Measurements from ENCODE around the gene DPP10.
A peak's percentile ranks its signal among the peaks of the same experiment; 100 is the strongest.

Gene DPP10

DNA sequence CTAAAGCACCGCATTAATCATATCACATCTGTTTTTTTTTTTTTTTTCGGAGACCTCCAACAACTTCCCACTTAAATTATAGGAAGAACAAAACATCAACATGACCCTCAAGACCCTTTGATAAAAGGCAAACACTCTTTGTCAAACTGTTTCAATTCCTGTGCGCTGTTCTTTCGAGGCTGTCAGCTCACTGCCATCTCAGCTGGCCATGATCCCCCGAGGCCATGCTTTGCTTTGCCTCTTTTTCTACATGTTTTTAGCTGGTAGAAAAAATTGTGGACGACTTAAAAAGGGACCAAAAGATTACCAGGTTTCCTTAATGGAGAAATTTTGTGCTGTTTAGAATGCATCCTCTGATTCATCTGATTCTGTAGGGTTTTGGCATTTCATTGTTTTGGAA, 138.2 kb downstream of the DPP10 start:
- no peak for FAIRE-seq
- no peak for DNase-seq (ENCODE audit: low spot score)

DNA sequence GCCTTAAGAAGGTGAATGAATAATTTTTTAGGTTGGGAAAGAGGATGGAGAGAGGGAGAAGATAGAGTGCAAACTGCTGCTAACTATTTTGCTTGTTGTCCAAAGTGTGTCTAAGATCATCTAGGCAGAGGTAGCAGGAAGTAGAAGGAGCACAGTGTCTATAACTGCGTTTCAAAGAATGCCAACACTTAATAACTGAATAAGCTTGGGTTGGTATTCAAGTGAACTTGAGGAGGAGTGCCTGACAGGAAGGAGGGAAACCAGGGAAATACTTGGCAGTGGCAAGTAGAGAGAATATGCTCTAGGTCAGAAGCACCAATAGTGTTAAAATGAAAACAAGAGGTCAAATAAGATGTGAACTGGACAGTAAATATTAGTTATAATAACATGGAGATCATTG, 155.9 kb downstream of the DPP10 start:
- FAIRE-seq (no peak), DNase-seq (ENCODE audit: low spot score) (no peak)

DNA sequence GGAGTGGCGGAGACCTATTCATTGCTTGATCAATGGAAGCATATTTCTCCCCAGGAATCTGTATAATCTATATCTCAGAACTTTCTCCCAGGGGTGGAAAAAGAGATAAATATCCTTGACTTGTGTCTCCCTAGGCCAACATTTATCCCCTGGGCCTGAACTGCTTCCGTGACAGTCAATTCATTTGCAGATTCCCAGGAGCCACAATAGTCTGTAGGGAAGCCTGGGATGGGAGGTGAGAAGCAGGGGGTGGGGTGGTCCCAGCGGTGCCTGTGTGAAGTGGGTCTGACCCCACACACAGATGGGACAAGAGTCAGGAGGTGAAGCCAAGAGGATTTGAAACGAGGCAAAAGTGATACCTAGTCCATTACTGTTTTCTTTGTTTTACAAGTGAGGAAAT, 166.8 kb downstream of the DPP10 start:
- FAIRE-seq: no peak
- no peak for DNase-seq (ENCODE audit: low spot score)

DNA sequence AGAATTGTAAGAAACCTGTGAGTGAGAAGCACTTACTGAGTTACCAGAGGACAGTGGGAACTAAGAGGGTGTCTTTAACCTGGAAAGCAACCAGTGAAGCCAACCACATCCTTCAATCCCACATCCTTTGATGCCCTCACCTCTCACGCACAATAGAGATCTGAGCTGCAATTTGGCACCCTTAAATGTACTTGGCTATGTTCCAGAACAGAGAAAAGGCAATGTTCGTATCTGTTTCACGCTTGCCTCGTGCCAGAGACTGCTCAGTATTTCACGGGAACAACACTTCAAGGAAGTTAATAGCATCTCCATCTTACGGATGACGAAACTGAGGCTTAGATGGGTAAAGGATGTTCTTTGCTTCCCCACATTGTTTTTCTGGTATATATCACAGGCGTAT, 167.4 kb downstream of the DPP10 start:
- DNase-seq (ENCODE audit: low spot score): peak; percentile 8
- peak; percentile 68 for FAIRE-seq

DNA sequence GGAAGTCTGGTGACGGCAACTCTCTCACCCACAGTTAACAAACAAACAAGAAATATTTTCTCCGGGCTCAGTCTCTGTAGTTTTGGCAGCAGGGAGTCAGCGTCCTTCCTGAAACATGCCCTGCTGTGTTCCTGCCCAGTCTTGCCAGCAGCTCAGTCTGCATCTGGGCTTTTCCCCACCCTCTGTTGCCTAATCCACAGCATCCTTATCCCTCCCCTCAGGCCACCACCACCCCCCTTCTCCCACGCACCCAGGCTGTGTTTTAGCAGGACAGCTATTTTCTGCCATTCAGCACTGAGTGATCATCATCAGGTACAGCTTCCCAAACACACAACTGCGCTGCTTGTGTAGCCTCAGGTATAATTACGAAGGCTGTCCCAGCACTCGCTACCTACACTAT, 168.2 kb downstream of the DPP10 start:
- FAIRE-seq: peak; percentile 86
- DNase-seq (ENCODE audit: low spot score): no peak

DNA sequence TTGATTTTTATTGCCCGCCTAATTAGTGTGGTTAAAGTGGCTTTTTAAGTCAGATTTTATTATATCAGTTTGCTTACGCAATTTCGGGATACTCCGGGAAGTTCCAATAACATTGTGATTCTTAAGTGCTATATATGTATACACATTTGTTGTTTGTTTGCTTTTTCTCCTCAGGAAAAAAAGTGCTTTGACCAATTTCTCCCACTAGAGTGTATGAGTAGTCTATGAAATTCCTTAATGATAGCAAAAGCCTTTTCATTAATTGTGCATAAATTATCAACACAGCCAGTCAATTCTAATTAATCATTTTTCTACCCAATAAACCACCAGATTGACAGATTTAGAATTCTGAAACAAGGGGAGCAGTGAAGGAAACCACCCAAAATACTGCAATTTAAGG, 172.2 kb downstream of the DPP10 start:
- DNase-seq (ENCODE audit: low spot score): no peak
- FAIRE-seq: no peak

GRCh38 chr2:114628481-114628880, 186.0 kb downstream of the DPP10 start:
- DNase-seq (ENCODE audit: low spot score) (no peak), FAIRE-seq (no peak)

- FAIRE-seq: no peak
- DNase-seq (ENCODE audit: low spot score): no peak
Observed at GRCh38 chr2:114631146-114631545, 188.7 kb downstream of the DPP10 start.

GRCh38 chr2:114642166-114642770, 199.8 kb downstream of the DPP10 start:
- no peak for DNase-seq (ENCODE audit: low spot score)
- FAIRE-seq: no peak

- DNase-seq (ENCODE audit: low spot score) (no peak), FAIRE-seq (no peak)
Observed at GRCh38 chr2:114642988-114643553, 200.6 kb downstream of the DPP10 start.

DNA sequence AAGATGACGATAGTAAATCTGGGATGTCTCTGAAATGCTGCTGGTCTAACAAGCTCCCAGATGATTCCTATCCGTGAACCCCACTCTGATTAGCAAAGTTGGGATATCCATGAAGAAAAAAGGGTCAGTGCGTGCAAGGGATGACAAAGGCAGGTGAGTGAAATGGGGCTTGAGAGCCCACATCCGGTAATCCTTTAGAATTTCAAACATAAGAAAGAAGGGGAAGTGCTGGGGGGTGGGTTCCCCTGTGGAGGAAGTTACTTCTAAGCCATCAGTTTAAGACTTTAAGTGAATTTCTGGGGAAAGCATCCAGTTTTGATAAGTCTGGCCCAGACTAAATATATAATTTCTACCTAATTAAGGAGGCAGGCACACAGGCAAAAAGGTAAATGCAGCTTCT, 209.5 kb downstream of the DPP10 start:
- no peak for FAIRE-seq
- no peak for DNase-seq (ENCODE audit: low spot score)

- DNase-seq (ENCODE audit: low spot score) (no peak), FAIRE-seq (no peak)
Observed at GRCh38 chr2:114659880-114660279, 217.4 kb downstream of the DPP10 start.

- FAIRE-seq (no peak), DNase-seq (ENCODE audit: low spot score) (peak; percentile 70)
Observed at GRCh38 chr2:114661971-114662939, 219.8 kb downstream of the DPP10 start.

DNA sequence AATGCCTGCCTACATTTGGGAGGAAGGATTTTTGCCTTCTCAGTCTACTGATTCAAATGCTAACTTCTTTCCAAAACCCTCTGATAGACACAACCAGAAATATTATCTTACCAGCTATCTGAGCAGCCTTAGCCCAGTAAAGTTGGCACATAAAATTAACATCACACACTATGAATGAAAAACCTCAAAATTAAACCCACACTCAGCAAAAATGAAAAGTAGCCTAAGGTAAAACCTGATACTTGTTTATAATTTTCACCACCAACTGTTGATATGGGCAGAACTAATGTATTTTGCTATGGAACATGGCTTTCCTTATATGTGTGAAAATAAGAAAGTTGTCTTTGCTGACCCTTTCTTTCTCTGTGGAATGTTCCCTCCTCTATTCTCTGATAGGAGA, 226.0 kb downstream of the DPP10 start:
- no peak for FAIRE-seq
- no peak for DNase-seq (ENCODE audit: low spot score)

DNA sequence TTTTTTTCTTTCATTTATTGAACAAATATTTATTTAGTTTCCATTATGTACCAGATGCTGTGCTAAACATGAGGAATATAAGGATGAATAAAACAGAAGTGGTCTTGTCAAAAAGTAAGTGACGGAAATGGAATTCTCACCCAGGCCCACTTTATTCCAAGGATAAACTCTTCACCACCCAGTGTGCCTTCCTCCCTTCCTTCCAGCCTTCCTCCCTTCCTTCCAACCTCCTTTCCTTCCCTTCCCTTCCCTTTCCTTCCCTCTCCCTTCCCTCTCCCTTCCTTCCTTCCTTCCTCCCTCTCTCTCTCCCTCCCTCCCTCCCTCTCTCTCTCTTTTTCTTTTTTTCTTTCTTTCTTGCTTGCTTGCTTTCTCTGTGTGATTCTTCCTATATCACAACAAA, 240.8 kb downstream of the DPP10 start:
- no peak for DNase-seq (ENCODE audit: low spot score)
- no peak for FAIRE-seq

- no peak for FAIRE-seq
- no peak for DNase-seq (ENCODE audit: low spot score)
Observed at GRCh38 chr2:114684403-114684802, 242.0 kb downstream of the DPP10 start.

DNA sequence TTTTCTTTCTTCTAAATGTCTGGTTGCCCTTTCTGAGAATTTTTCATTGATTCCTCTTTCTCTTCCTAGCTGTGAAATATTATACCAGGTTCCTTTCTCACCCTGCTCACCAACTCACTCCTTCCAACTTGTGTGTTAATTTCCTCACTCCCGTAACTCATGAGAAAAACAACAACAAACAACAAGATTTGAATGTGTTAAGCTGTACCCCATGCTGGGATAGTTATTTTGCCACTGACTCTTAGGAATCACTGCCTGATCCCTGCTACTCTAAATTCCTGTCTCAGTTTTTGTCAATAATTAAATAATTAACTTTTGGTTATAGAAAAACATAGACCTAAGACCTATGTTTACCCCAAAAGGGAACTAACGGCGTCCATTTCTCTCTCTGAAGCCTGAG, 242.7 kb downstream of the DPP10 start:
- FAIRE-seq: no peak
- DNase-seq (ENCODE audit: low spot score): no peak

DNA sequence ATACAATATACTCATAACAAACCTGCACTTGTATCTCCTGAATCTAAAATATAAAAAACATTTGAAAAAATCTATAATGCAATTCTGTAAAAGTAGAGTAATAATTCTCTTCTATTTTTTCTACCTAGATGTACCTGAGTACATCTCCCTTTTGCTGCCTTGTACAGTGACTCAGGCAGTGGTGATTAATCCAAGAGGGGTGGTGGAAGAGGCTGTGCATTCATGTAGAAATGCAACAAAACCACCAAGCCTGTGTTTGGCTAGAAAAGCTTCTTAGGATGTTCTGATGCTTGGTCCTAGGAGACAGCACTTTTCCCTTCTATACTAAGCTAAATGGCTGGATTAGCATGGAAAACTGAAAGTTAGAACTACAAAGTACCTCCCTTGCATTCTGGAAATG, 245.8 kb downstream of the DPP10 start:
- DNase-seq (ENCODE audit: low spot score): no peak
- no peak for FAIRE-seq

DNA sequence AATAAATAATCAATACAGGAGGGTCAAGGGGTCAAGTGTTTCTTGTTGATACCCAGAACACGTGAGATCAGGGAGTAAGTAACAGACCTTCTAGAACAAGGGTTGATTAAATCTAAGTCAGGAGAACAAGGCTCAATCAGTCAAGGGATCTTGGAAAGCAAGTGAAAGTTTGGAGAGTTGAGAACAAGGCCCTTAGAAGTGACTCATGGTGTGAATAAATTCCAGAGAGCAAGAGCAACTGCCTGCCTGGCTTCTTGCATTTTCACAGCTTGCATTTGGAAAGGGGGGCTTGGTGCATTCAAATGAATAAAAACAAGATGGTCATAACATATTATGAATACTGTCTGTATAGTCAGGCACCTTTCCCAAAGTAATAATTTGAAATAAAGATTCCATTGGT, 256.1 kb downstream of the DPP10 start:
- no peak for DNase-seq (ENCODE audit: low spot score)
- no peak for FAIRE-seq

- DNase-seq (ENCODE audit: low spot score) (no peak), FAIRE-seq (no peak)
Observed at GRCh38 chr2:114699423-114699944, 257.0 kb downstream of the DPP10 start.

- FAIRE-seq: no peak
Observed at GRCh38 chr2:114700440-114700839, 258.0 kb downstream of the DPP10 start.

More at GRCh38 chr2:114700440-114700839, 258.0 kb downstream of the DPP10 start:
- no peak for DNase-seq (ENCODE audit: low spot score)
